Panc1 (cell line): ENCODE data around the gene DST.

Source experiments
- TF ChIP-seq, protein P1 (sequence below): fragments of 450-650 bp; IDR thresholded peaks from 2 replicates; pipeline ENCODE4 v1.5.1; 2017; ENCODE audit warnings: mild to moderate bottlenecking
- TF ChIP-seq, protein P2 (sequence below), 2 experiments: IDR thresholded peaks; 2 replicates each; pipeline ENCODE4 v1.6.1; 2011 to 2012; ENCODE audit warnings: low read depth in 2 of 2, control low read depth in 1 of 2, low read length in 1 of 2, mild to moderate bottlenecking in 1 of 2, moderate library complexity in 1 of 2; ENCODE audit not compliant: insufficient read depth in 1 of 2

DNA sequence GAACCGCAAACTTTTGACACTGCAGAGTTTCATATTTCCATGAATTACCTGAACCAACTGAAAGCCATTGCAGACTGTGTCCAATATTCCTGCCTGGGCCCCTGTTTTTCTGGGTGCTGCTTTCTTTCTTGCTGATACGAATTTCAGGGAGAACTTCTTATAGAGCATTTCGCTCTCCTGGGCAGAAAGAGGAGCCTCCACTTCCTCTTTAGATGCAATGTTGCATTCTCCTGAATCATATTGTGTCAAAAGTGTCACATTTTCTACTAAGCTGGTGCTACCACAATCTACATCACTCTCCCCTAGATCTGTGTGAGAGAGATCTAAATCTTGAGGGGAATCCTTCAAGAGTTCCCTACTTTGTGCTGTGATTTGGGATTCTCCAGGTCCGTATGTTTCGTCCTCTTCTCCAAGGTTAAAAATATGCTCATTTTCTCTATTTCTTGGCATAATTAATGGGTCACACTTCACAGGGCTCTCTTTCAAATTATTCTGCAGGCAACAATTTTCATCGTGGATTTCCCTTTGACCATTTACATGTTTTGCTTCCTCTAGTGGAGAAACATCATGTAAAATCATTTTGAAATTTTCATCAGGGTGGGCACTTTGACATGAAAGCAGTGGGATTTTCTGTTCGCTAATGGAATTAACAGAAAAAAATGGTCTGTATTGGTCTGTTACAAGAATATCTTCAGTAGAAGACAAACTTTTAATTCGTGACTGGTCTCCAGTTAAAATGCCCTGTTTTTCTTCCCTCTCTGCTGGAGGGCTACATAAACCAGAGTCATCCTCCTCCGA, 102.3 kb downstream of the DST start:
- TF ChIP-seq, protein P1, sequence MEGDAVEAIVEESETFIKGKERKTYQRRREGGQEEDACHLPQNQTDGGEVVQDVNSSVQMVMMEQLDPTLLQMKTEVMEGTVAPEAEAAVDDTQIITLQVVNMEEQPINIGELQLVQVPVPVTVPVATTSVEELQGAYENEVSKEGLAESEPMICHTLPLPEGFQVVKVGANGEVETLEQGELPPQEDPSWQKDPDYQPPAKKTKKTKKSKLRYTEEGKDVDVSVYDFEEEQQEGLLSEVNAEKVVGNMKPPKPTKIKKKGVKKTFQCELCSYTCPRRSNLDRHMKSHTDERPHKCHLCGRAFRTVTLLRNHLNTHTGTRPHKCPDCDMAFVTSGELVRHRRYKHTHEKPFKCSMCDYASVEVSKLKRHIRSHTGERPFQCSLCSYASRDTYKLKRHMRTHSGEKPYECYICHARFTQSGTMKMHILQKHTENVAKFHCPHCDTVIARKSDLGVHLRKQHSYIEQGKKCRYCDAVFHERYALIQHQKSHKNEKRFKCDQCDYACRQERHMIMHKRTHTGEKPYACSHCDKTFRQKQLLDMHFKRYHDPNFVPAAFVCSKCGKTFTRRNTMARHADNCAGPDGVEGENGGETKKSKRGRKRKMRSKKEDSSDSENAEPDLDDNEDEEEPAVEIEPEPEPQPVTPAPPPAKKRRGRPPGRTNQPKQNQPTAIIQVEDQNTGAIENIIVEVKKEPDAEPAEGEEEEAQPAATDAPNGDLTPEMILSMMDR: no peak
- TF ChIP-seq, protein P2, sequence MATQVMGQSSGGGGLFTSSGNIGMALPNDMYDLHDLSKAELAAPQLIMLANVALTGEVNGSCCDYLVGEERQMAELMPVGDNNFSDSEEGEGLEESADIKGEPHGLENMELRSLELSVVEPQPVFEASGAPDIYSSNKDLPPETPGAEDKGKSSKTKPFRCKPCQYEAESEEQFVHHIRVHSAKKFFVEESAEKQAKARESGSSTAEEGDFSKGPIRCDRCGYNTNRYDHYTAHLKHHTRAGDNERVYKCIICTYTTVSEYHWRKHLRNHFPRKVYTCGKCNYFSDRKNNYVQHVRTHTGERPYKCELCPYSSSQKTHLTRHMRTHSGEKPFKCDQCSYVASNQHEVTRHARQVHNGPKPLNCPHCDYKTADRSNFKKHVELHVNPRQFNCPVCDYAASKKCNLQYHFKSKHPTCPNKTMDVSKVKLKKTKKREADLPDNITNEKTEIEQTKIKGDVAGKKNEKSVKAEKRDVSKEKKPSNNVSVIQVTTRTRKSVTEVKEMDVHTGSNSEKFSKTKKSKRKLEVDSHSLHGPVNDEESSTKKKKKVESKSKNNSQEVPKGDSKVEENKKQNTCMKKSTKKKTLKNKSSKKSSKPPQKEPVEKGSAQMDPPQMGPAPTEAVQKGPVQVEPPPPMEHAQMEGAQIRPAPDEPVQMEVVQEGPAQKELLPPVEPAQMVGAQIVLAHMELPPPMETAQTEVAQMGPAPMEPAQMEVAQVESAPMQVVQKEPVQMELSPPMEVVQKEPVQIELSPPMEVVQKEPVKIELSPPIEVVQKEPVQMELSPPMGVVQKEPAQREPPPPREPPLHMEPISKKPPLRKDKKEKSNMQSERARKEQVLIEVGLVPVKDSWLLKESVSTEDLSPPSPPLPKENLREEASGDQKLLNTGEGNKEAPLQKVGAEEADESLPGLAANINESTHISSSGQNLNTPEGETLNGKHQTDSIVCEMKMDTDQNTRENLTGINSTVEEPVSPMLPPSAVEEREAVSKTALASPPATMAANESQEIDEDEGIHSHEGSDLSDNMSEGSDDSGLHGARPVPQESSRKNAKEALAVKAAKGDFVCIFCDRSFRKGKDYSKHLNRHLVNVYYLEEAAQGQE (IDR thresholded peaks at IDR 0.05; ENCODE audit: insufficient read depth in 1 of 2, low read depth in 2 of 2, low read length in 1 of 2): no peak
